Measurements from ENCODE around the gene SEMA6B.

The SEMA6B gene, protein sequence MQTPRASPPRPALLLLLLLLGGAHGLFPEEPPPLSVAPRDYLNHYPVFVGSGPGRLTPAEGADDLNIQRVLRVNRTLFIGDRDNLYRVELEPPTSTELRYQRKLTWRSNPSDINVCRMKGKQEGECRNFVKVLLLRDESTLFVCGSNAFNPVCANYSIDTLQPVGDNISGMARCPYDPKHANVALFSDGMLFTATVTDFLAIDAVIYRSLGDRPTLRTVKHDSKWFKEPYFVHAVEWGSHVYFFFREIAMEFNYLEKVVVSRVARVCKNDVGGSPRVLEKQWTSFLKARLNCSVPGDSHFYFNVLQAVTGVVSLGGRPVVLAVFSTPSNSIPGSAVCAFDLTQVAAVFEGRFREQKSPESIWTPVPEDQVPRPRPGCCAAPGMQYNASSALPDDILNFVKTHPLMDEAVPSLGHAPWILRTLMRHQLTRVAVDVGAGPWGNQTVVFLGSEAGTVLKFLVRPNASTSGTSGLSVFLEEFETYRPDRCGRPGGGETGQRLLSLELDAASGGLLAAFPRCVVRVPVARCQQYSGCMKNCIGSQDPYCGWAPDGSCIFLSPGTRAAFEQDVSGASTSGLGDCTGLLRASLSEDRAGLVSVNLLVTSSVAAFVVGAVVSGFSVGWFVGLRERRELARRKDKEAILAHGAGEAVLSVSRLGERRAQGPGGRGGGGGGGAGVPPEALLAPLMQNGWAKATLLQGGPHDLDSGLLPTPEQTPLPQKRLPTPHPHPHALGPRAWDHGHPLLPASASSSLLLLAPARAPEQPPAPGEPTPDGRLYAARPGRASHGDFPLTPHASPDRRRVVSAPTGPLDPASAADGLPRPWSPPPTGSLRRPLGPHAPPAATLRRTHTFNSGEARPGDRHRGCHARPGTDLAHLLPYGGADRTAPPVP

DNA sequence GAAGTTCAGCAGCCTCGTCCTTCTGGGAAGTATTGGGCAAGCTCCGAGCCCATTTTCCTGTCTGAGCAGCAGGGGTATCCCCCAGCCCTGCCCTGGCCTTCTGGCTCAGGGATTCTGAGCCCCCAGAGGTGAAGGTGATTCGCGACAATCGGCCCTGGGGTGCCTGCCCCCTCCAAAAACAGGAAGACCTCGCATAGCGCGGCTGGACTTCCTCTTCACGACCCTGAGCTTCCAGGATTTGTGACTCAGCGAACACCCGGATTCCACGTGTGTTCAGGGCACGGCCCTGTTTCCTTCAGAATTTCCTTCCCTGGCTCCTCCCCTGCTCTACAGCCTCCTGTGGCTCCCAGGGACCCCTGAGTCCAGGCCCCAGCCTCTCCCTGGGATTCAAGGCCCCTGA, at the start of gene SEMA6B:
TSS of gene SEMA6B (minus strand) at position 116 of the 400 bp plus-strand sequence. CDS start 1,227 bp downstream, outside the sequence.
- Histone ChIP-seq H3K9me3 (ENCODE audit: insufficient read depth, low read depth, low read length) (no peaks in the 10 kb centered on the region), H3K9ac (ENCODE audit: low read depth, low read length) (no peak within 1 kb of the TSS), H3K27ac (ENCODE audit: low read length) (no peak within 1 kb of the TSS), H3K36me3 (ENCODE audit: insufficient read depth, low read depth, low read length) (peaks cover 13% of the 10 kb centered on the region), H3K4me1 (ENCODE audit: insufficient read depth, low read length) (no peaks in the 10 kb centered on the region), H3K27me3 (ENCODE audit: insufficient read depth, low read length) (no peaks in the 10 kb centered on the region), H3K4me3 (ENCODE audit: low read length) (no peak within 1 kb of the TSS)

DNA sequence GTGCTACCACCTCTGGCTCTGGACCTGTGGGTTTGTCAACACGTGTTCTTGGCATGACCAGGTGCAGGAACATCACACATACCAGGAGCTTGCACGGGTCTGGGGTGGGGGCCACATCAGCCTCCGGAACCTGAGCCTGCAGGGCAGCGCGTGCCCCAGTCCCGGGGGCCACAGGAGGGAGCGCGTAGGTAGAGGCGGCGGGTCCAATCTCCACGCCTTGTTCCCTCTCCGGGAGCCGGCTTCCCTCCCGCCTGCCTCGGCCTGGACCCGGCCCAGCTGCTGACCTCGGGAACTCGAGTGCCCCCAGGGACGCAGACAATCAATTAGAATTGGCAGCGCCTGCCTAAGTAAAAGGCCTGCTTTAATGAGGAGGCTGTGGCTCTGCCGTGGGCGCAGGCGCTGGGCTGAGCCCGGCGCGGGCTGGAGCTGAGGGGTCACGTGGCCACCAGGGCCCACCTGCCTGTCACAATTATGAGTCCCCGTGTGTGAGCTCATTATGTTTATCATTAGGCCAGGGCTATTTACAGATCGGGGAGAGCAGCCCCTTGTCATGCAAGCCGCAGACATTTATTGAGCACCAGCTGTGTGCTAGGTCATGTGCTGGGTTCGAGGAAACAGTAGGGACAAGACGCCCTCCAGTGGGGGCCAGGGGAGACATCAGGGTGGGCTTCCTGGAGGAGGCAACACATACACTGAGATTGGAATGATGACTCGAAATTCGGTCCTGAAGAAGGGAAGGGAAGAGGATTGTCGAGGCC, 47.6 kb upstream of the SEMA6B start:
- peak overlapping the region; percentile 51; the same call in 1 of the 2 replicates for H3K9ac ChIP-seq (ENCODE audit: low read depth, low read length)
- H3K4me1 ChIP-seq (ENCODE audit: insufficient read depth, low read length) = no peaks in the 10 kb centered on the region
- H3K27me3 ChIP-seq (ENCODE audit: insufficient read depth, low read length) = peaks cover 17% of the 10 kb centered on the region; the same call in 1 of the 2 replicates
- no peak overlapping the region for H3K27ac ChIP-seq (ENCODE audit: low read length)
- no peaks in the 10 kb centered on the region for H3K36me3 ChIP-seq (ENCODE audit: insufficient read depth, low read depth, low read length)
- H3K4me3 ChIP-seq (ENCODE audit: low read length) = peak overlapping the region; percentile 57; the same call in 1 of the 2 replicates
- no peaks in the 10 kb centered on the region for H3K9me3 ChIP-seq (ENCODE audit: insufficient read depth, low read depth, low read length)

DNA sequence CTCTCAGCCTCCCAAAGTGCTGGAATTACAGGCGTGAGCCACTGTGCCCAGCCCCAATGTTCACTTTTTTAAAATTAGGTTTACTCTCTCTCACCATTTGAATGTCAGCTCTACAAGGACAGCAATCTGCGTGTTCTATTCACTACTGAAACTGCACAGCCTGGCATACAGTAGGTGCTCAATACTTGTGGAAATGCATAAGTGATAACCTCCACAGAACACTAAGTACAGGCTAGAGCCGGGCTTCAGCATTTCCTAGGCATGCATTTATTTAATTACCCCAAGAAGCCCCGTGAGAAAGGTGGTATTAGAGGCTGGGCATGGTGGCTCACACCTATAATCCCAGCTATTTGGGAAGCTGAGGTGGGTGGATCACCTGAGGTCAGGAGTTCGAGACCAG, 46.7 kb upstream of the SEMA6B start:
- H3K27ac ChIP-seq (ENCODE audit: low read length) = no peak overlapping the region
- no peak overlapping the region for H3K9ac ChIP-seq (ENCODE audit: low read depth, low read length)
- H3K27me3 ChIP-seq (ENCODE audit: insufficient read depth, low read length) = peaks cover 15% of the 10 kb centered on the region; the same call in 1 of the 2 replicates
- no peaks in the 10 kb centered on the region for H3K9me3 ChIP-seq (ENCODE audit: insufficient read depth, low read depth, low read length)
- H3K4me1 ChIP-seq (ENCODE audit: insufficient read depth, low read length) = no peaks in the 10 kb centered on the region
- H3K4me3 ChIP-seq (ENCODE audit: low read length) = no peak overlapping the region
- H3K36me3 ChIP-seq (ENCODE audit: insufficient read depth, low read depth, low read length) = no peaks in the 10 kb centered on the region

DNA sequence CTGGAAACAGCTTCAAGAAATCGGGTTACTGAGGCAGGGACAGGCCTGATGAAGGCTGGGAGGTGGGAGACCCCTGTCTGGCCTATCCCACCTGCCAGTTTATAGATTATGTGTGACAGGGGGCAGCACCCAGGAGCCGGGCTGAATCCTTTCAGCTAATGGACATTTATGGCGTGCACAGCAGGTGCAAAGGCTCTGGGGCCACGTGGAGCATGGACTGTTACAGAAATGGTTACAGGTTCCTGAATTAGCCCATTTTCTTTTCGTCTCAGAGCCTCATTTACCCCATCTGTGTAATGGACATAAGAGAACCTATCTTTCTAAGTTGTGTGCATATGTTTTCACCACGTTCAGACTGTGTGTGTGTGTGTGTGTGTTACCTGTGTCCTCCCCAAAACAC, 45.4 kb upstream of the SEMA6B start:
- Histone ChIP-seq H3K9ac (ENCODE audit: low read depth, low read length) (no peak overlapping the region), H3K4me3 (ENCODE audit: low read length) (no peak overlapping the region), H3K36me3 (ENCODE audit: insufficient read depth, low read depth, low read length) (no peaks in the 10 kb centered on the region), H3K27ac (ENCODE audit: low read length) (no peak overlapping the region), H3K27me3 (ENCODE audit: insufficient read depth, low read length) (peaks cover 16% of the 10 kb centered on the region), H3K9me3 (ENCODE audit: insufficient read depth, low read depth, low read length) (no peaks in the 10 kb centered on the region), H3K4me1 (ENCODE audit: insufficient read depth, low read length) (no peaks in the 10 kb centered on the region)

DNA sequence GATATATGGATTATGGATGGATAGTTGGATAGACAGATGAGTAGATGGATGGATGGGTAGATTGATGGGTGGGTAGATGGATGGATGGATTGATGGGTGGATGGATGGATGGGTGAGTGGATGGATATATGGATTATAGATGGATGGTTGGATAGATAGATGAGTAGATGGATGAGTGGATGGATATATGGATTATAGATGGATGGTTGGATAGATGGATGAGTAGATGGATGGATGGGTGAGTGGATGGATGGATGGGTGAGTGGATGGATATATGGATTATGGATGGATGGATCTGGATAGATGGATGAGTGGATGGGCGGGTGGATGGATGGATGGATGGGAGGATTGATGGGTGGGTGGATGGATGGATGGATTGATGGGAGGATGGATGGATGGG, 43.4 kb upstream of the SEMA6B start:
- no peaks in the 10 kb centered on the region for H3K9me3 ChIP-seq (ENCODE audit: insufficient read depth, low read depth, low read length)
- H3K9ac ChIP-seq (ENCODE audit: low read depth, low read length) = no peak overlapping the region
- no peaks in the 10 kb centered on the region for H3K4me1 ChIP-seq (ENCODE audit: insufficient read depth, low read length)
- H3K4me3 ChIP-seq (ENCODE audit: low read length) = no peak overlapping the region
- H3K27me3 ChIP-seq (ENCODE audit: insufficient read depth, low read length) = peaks cover 32% of the 10 kb centered on the region
- no peak overlapping the region for H3K27ac ChIP-seq (ENCODE audit: low read length)
- no peaks in the 10 kb centered on the region for H3K36me3 ChIP-seq (ENCODE audit: insufficient read depth, low read depth, low read length)

DNA sequence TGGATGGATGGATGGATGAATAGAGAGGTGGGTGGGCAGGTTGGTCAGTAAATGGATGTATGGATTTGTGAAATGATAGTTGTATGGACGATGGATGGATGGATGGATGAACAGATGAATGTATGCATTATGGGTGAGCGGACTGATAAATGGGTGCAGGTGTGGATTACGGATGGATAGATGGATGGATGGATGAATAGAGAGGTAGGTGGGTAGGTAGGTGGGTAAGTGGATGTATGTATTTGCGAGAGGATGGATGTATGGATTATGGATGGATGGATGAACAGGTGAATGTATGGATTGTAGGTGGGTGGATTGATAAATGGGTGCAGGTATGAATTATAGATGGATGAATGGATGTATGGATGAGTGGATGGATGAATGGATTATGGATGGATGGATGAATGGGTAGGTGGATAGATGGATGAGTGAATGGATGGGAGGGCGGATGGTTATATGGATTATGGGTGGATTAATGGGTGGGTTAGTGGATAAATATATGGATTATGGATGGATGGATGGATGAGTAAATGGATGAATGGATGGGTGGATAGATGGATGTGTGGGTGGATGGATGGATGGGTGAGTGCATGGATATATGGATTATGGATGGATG, 42.8 kb upstream of the SEMA6B start:
- Histone ChIP-seq H3K4me3 (ENCODE audit: low read length) (no peak overlapping the region), H3K4me1 (ENCODE audit: insufficient read depth, low read length) (no peaks in the 10 kb centered on the region), H3K9ac (ENCODE audit: low read depth, low read length) (no peak overlapping the region), H3K27ac (ENCODE audit: low read length) (no peak overlapping the region), H3K27me3 (ENCODE audit: insufficient read depth, low read length) (peaks cover 35% of the 10 kb centered on the region), H3K36me3 (ENCODE audit: insufficient read depth, low read depth, low read length) (no peaks in the 10 kb centered on the region), H3K9me3 (ENCODE audit: insufficient read depth, low read depth, low read length) (no peaks in the 10 kb centered on the region)

DNA sequence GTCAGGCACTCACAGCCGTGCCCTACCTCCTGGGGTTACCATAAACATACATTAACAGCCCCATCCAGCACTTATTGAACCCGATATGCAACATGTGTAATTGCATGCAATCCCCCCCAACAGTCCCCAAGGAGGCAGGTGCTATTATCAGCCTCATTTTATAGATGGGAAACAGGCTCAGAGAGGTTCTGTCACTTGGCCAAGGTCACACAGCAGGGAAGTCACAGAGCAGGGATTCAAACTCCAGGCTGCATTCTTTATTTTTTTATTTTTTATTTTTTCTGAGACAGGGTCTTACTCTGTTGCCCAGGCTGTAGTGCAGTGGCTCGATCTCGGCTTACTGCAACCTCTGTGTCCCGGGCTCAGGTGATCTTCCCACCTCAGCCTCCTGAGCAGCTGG, 41.4 kb upstream of the SEMA6B start:
- no peak overlapping the region for H3K27ac ChIP-seq (ENCODE audit: low read length)
- no peak overlapping the region for H3K9ac ChIP-seq (ENCODE audit: low read depth, low read length)
- H3K4me3 ChIP-seq (ENCODE audit: low read length) = no peak overlapping the region
- peaks cover 44% of the 10 kb centered on the region for H3K27me3 ChIP-seq (ENCODE audit: insufficient read depth, low read length)
- H3K9me3 ChIP-seq (ENCODE audit: insufficient read depth, low read depth, low read length) = no peaks in the 10 kb centered on the region
- no peaks in the 10 kb centered on the region for H3K36me3 ChIP-seq (ENCODE audit: insufficient read depth, low read depth, low read length)
- no peaks in the 10 kb centered on the region for H3K4me1 ChIP-seq (ENCODE audit: insufficient read depth, low read length)

DNA sequence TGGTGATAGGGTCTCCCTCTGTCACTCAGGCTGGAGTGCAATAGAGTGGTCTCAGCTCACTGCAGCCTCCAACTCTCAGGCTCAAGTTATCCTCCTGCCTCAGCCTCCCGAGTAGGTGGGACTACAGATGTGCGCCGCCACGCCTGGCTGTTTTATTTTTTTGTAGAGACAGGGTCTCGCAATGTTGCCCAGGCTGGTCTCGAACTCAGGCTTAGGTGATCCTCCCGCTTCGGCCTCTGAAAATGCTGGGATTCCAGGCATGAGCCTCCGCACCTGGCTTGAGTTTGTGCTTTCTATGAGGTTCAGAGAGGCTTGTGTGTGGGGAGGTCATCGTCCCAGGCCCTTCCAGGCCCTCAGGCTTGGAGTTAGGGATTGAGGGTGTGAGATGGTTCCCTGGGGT, 40.6 kb upstream of the SEMA6B start:
- no peaks in the 10 kb centered on the region for H3K9me3 ChIP-seq (ENCODE audit: insufficient read depth, low read depth, low read length)
- H3K9ac ChIP-seq (ENCODE audit: low read depth, low read length) = no peak overlapping the region
- no peaks in the 10 kb centered on the region for H3K36me3 ChIP-seq (ENCODE audit: insufficient read depth, low read depth, low read length)
- H3K27me3 ChIP-seq (ENCODE audit: insufficient read depth, low read length) = peaks cover 49% of the 10 kb centered on the region
- H3K4me3 ChIP-seq (ENCODE audit: low read length) = no peak overlapping the region
- H3K27ac ChIP-seq (ENCODE audit: low read length) = no peak overlapping the region
- H3K4me1 ChIP-seq (ENCODE audit: insufficient read depth, low read length) = no peaks in the 10 kb centered on the region

DNA sequence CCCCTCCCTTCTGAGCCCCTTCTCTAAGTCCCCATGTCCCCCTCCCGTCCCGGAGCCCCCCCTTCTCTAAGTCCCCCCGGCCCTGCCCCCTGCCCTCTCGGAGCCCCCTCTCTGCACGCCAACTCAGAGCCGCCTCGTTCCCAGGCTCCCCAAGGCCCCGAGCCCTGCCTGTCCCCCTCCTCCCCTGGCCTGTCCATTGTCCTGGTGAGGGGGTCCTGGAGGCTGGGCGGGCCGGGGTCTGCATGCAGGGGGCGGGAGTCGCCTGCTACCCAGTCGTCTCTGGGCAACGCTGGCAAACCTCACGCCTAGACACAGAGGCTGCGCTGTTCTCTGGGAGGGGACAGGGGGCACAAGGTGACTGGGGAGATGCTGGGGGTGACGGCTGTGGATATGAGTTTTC, 39.2 kb upstream of the SEMA6B start:
- Histone ChIP-seq H3K4me1 (ENCODE audit: insufficient read depth, low read length) (no peaks in the 10 kb centered on the region), H3K27me3 (ENCODE audit: insufficient read depth, low read length) (peaks cover 49% of the 10 kb centered on the region), H3K27ac (ENCODE audit: low read length) (no peak overlapping the region), H3K9ac (ENCODE audit: low read depth, low read length) (no peak overlapping the region), H3K4me3 (ENCODE audit: low read length) (peak overlapping the region; percentile 76), H3K9me3 (ENCODE audit: insufficient read depth, low read depth, low read length) (no peaks in the 10 kb centered on the region), H3K36me3 (ENCODE audit: insufficient read depth, low read depth, low read length) (no peaks in the 10 kb centered on the region)

DNA sequence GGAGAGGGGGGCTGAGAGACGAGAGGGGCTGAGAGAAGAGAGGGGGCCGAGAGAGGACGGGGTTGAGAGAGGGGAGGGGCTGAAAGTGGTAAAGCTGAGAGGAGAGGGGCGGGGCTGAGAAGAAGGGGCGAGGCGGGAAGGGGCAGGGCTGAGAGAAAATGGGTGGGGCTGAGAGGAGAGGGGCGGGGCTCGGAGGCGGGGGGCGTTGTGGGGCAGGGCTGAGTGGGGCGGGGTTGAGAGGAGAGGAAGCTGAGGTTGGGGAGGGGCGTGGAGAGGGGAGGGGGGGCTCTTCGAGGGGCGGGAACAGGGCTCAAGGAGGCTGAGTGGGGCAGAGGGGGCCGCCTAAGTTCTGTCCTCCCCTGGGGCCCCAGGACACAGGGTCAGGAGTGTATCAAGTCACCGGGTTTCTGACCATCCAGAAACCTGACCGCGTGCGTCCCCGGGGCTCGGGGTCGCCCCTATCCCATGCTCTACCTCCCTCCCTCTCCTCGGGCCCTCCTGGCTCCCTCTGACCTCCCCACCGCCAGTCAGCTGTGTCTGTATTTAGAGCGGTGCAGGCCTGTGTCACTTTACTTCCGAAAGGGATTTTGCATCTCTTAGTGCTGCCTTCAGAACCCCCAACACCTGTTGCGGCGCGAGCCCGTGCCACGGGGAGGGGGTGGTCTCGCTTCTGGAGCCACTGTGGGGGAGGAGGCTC, 38.6 kb upstream of the SEMA6B start:
- H3K4me1 ChIP-seq (ENCODE audit: insufficient read depth, low read length) = no peaks in the 10 kb centered on the region
- H3K4me3 ChIP-seq (ENCODE audit: low read length) = peak overlapping the region; percentile 76
- no peaks in the 10 kb centered on the region for H3K36me3 ChIP-seq (ENCODE audit: insufficient read depth, low read depth, low read length)
- peaks cover 49% of the 10 kb centered on the region for H3K27me3 ChIP-seq (ENCODE audit: insufficient read depth, low read length)
- no peaks in the 10 kb centered on the region for H3K9me3 ChIP-seq (ENCODE audit: insufficient read depth, low read depth, low read length)
- no peak overlapping the region for H3K27ac ChIP-seq (ENCODE audit: low read length)
- no peak overlapping the region for H3K9ac ChIP-seq (ENCODE audit: low read depth, low read length)

All from iPS-20b (cell line).